ENCODE measurements around the gene GRK7.
"Not testable (repeated sequence)": the region's sequence is repeated elsewhere in the genome, so short reads cannot be mapped to it uniquely, and the experiment has no call there.

The GRK7 gene

DNA sequence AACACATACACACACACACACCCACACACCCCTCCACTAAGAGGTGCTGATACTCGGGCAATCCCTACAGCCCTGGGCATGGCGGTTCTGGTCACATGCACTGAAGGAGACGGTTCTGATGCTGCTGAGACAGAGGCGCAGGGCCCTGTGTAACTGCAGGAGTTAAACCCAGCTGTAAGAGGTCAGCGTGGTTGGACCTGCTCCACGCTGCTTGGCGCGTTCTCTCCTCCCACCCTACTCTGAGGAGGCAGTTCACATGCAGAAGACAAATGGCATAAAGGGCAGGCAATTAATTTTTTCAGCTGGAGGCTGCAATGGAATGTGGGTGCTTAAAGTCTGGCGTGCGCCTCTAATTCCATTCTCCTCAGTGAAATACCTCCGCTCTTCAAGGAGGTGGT, 35.2 kb downstream of the GRK7 start:
- DNase-seq (ENCODE audit: low spot score), result no peak
- H3K27ac ChIP-seq (ENCODE audit: poor library complexity, severe bottlenecking), result no peak overlapping the region
- no peaks in the 10 kb centered on the region for H3K36me3 ChIP-seq (ENCODE audit: low read depth)
- H3K27me3 ChIP-seq (ENCODE audit: insufficient read depth, poor library complexity, severe bottlenecking), result no peaks in the 10 kb centered on the region
- H3K4me1 ChIP-seq (ENCODE audit: insufficient read depth, poor library complexity, severe bottlenecking), result no peaks in the 10 kb centered on the region
- ATAC-seq (ENCODE audit: low read depth), result no peak
- no peak overlapping the region for H3K4me3 ChIP-seq (ENCODE audit: severe bottlenecking)
- TF ChIP-seq, protein P1, sequence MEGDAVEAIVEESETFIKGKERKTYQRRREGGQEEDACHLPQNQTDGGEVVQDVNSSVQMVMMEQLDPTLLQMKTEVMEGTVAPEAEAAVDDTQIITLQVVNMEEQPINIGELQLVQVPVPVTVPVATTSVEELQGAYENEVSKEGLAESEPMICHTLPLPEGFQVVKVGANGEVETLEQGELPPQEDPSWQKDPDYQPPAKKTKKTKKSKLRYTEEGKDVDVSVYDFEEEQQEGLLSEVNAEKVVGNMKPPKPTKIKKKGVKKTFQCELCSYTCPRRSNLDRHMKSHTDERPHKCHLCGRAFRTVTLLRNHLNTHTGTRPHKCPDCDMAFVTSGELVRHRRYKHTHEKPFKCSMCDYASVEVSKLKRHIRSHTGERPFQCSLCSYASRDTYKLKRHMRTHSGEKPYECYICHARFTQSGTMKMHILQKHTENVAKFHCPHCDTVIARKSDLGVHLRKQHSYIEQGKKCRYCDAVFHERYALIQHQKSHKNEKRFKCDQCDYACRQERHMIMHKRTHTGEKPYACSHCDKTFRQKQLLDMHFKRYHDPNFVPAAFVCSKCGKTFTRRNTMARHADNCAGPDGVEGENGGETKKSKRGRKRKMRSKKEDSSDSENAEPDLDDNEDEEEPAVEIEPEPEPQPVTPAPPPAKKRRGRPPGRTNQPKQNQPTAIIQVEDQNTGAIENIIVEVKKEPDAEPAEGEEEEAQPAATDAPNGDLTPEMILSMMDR (IDR thresholded peaks at IDR 0.05; ENCODE audit: poor library complexity, severe bottlenecking), result no peak
- no peaks in the 10 kb centered on the region for H3K9me3 ChIP-seq (ENCODE audit: severe bottlenecking)

DNA sequence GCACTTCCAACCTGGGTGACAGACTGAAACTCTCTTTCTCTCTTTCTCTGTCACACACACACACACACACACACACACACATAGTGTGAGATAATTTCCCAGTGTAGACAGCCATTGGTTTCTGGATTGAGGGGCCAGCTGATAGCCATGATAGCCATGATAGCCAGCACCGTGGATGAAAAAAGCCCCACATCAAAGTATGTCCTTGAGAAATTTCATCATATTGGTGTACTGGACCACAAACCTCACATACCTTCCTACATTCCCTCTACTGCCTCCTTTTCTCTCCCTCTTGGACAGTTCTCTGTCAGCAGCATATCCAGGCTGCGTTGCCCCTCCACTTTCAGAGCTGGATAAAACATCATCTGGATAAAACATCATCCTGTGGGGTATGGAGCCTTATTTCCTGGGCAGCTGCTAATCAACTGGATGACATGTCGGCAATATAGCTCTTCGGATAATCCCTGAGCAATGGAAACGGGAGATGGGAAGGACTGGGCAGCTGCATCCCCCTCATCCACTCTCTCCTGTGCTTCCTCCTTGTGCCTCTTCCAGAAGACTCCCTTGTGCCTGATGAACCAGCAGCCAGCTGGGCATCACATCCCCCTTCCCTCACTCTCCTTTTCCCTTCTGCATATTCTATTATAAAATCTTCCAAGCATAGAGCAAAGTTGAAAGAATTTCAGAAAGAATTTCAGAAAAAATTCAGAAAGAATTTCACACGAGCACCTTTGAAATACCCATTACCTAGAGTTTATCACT, 39.3 kb downstream of the GRK7 start:
- H3K27ac ChIP-seq (ENCODE audit: poor library complexity, severe bottlenecking), result no peak overlapping the region
- no peaks in the 10 kb centered on the region for H3K9me3 ChIP-seq (ENCODE audit: severe bottlenecking)
- DNase-seq (ENCODE audit: low spot score) (no peak), ATAC-seq (ENCODE audit: low read depth) (no peak)
- TF ChIP-seq, protein P1 (IDR thresholded peaks at IDR 0.05; ENCODE audit: poor library complexity, severe bottlenecking), result no peak
- H3K36me3 ChIP-seq (ENCODE audit: low read depth), result no peaks in the 10 kb centered on the region
- H3K4me3 ChIP-seq (ENCODE audit: severe bottlenecking), result no peak overlapping the region
- H3K27me3 ChIP-seq (ENCODE audit: insufficient read depth, poor library complexity, severe bottlenecking), result no peaks in the 10 kb centered on the region
- H3K4me1 ChIP-seq (ENCODE audit: insufficient read depth, poor library complexity, severe bottlenecking), result no peaks in the 10 kb centered on the region

DNA sequence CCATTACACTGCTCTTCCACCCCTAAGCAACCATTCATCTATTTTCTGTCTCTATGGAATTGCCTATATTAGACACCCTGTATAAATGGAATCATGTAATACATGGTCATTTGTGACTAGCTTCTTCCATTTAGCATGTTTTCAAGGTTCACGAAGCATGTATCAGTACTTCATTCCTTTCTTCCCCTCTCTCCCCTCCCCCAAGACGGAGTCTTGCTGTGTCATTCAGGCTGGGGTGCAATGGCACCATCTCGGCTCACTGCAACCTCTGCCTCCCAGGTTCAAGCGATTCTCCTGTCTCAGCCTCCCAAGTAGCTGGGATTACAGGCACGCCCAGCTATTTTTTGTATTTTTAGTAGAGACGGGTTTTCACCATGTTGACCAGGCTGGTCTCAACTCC, 40.3 kb downstream of the GRK7 start:
- DNase-seq (ENCODE audit: low spot score); ATAC-seq (ENCODE audit: low read depth); H3K4me1 ChIP-seq (ENCODE audit: insufficient read depth, poor library complexity, severe bottlenecking); H3K9me3 ChIP-seq (ENCODE audit: severe bottlenecking); H3K27ac ChIP-seq (ENCODE audit: poor library complexity, severe bottlenecking); H3K4me3 ChIP-seq (ENCODE audit: severe bottlenecking); H3K36me3 ChIP-seq (ENCODE audit: low read depth); H3K27me3 ChIP-seq (ENCODE audit: insufficient read depth, poor library complexity, severe bottlenecking): not testable (repeated sequence)

DNA sequence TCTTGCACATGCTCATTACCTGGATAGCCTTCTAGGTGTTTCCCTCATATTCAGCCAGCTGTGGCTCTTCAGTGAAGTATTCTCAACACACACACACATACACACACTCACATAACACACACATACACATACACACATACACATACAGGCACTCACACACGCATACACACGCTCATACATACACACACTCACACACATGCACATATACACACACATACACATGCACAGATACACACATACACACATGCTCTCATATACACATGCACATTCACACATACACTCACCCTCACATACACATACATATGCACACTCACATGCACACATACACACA, 41.2 kb downstream of the GRK7 start:
- H3K36me3 ChIP-seq (ENCODE audit: low read depth), result no peaks in the 10 kb centered on the region
- H3K4me1 ChIP-seq (ENCODE audit: insufficient read depth, poor library complexity, severe bottlenecking), result no peaks in the 10 kb centered on the region
- H3K27ac ChIP-seq (ENCODE audit: poor library complexity, severe bottlenecking), result no peak overlapping the region
- H3K27me3 ChIP-seq (ENCODE audit: insufficient read depth, poor library complexity, severe bottlenecking), result no peaks in the 10 kb centered on the region
- DNase-seq (ENCODE audit: low spot score) (no peak), ATAC-seq (ENCODE audit: low read depth) (no peak)
- H3K9me3 ChIP-seq (ENCODE audit: severe bottlenecking), result no peaks in the 10 kb centered on the region
- no peak overlapping the region for H3K4me3 ChIP-seq (ENCODE audit: severe bottlenecking)
- TF ChIP-seq, protein P1 (IDR thresholded peaks at IDR 0.05; ENCODE audit: poor library complexity, severe bottlenecking), result no peak

DNA sequence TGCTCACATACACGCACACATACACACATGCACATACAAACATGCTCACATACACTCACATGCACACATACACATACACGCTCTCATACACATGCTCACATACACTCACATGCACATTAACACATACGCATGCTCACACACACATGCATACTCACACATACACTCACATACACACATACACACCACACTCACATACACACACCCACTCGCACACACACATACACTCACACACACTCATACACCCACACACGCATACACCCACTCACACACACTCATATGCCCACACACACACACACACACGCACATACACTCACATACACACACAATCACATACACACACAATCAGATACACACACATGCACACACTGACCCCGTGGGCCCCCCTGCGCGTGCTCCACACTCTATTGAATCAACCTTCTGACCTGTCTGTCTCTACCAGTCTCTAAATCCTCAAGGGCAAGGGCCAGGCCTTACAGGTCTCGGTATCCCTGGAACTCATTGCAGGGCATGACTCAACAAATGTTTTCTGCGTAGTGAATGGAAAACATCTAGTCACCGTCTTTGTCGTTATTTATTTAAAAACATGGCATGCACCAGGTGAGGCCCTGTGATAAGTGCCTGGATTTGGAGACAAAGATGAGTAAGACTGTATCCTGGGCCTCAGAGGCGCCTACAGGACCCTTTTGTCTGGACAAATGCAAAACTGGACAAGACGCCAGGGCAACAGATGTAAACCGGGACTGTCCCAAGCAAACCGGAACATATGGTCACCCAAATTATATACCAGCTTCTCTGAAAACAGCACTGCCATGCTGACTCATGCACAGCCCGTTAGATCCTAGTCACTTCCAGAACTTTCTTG, 41.8 kb downstream of the GRK7 start:
- H3K36me3 ChIP-seq (ENCODE audit: low read depth), result no peaks in the 10 kb centered on the region
- DNase-seq (ENCODE audit: low spot score) (no peak), ATAC-seq (ENCODE audit: low read depth) (no peak)
- H3K4me3 ChIP-seq (ENCODE audit: severe bottlenecking), result no peak overlapping the region
- no peaks in the 10 kb centered on the region for H3K27me3 ChIP-seq (ENCODE audit: insufficient read depth, poor library complexity, severe bottlenecking)
- H3K9me3 ChIP-seq (ENCODE audit: severe bottlenecking), result no peaks in the 10 kb centered on the region
- no peak overlapping the region for H3K27ac ChIP-seq (ENCODE audit: poor library complexity, severe bottlenecking)
- TF ChIP-seq, protein P1 (IDR thresholded peaks at IDR 0.05; ENCODE audit: poor library complexity, severe bottlenecking), result no peak
- H3K4me1 ChIP-seq (ENCODE audit: insufficient read depth, poor library complexity, severe bottlenecking), result no peaks in the 10 kb centered on the region
